ENCODE data around the gene PPP4R2. TPM values are rescaled to one million over a fixed set of nuclear protein-coding genes. Genes with fewer than 3 reads are reported as not detected.

The PPP4R2 gene
- total RNA-seq, 1 experiment from 2014 or later = 93.8 TPM

- no peak for DNase-seq (ENCODE audit: low spot score)
- in situ Hi-C loops (cut with HindIII; ENCODE audit: low sequenced_read_pairs) = no loop called here
These were observed 13.5 kb downstream of the PPP4R2 start for GRCh38 chr3:73010158-73010557.

- in situ Hi-C loops (cut with HindIII; ENCODE audit: low sequenced_read_pairs) = no loop called here
- DNase-seq (ENCODE audit: low spot score) = no peak
These were observed 21.7 kb downstream of the PPP4R2 start for GRCh38 chr3:73018298-73018697.

DNA sequence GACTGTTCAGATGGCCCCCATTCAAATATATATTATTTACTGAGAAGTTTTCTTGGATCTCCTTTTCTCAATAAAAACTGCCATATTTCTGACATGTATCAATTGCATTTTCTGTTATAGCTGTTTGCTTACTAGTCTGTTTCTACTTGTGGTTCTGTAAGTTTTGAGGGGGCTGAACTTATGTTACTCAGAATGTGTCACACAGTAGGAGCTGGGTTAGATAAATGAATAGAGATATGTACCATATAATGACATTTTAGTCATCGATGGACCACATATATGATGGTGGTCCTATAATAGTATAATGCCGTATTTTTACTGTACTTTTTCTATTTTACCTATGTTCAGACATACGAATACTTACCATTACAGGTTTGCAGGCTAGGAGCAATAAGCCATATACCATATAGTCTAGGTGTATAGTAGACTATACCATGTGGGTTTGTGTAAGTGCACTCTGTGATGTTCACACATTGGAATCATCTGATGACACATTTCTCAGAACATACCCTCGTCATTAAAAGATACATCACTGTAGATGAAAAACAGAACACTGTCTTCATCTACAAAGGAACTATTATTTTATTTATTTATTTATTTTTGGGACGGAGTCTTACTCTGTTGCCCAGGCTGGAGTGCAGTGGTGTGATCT, 22.3 kb downstream of the PPP4R2 start:
- no peak for DNase-seq (ENCODE audit: low spot score)
- in situ Hi-C loops (cut with HindIII; ENCODE audit: low sequenced_read_pairs) = no loop called here

DNA sequence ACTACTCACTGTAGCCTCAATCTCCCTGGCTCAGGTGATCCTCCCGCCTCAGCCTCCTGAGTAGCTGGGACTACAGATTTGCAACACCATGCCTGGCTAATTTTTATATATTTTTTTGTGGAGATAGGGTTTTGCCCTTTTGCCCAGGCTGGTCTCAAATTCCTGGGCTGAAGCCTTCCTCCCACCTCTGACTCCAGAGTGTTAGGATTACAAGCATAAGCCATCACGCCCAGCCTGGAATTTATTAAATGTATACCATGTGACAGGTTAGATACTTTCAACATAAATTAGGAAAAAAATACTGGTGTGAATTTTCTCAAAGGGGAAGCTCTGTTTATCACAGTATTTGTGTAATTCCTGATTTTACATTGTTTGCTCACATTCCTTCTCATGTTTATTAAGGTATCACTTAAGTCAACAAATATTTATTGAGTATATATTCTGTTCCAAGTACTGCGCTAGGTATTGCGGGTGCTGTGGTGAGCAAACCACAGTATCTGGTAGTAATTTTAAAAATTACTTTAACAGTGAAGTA, 24.8 kb downstream of the PPP4R2 start:
- in situ Hi-C loops (cut with HindIII; ENCODE audit: low sequenced_read_pairs) = no loop called here
- no peak for DNase-seq (ENCODE audit: low spot score)

DNA sequence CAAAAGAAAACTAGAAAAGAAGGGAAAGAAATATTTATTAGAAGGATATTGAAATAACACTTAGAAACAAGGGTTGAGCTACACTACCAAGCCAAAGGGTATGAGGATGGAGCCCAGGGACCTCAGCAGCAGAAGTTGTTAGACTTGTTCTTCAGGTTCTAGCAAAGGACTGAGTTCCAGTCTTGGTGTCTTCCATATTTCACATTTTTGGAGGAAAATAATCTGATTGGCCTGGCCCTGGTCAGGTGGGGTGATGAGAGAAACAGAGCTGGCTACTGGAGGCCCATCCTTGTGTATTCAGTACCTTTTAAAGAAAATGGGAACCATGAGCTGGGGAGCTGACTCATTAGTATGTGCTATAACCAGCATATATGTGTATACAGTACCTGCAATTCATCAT, 28.2 kb downstream of the PPP4R2 start:
- DNase-seq (ENCODE audit: low spot score) = no peak
- in situ Hi-C loops (cut with HindIII; ENCODE audit: low sequenced_read_pairs) = no loop called here

DNA sequence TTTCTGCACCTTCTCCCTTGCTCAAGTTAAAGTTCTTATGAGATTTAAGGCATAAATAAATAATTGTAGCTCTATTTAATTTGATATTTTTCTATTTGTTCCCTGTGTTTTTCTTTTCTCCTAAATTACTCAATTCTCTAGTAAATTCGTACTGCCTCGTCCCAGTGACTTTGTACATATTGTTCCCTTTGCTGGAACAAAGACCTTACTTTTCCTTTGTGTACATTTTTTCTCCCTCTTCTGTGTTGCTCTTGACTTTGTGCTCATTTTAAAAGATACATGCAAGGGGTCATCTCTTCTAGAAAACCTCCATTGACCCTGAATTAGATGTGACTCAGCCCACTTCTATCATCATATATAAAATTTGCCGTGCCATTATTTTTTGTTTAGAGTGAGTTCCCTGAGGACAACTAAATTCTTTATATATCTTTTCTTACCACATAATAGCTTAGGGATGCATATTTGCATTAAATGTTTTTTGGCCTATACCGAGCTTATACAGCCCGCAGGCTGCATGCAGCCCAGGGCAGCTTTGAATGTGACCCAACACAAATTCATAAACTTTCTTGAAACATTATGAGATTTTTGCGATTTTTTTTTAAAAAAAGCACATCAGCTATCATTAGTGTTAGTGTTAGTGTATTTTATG, 29.6 kb downstream of the PPP4R2 start:
- DNase-seq (ENCODE audit: low spot score) = no peak
- in situ Hi-C loops (cut with HindIII; ENCODE audit: low sequenced_read_pairs) = no loop called here

- DNase-seq (ENCODE audit: low spot score) = no peak
- in situ Hi-C loops (cut with HindIII; ENCODE audit: low sequenced_read_pairs) = no loop called here
These were observed 30.1 kb downstream of the PPP4R2 start for GRCh38 chr3:73026760-73027113.

DNA sequence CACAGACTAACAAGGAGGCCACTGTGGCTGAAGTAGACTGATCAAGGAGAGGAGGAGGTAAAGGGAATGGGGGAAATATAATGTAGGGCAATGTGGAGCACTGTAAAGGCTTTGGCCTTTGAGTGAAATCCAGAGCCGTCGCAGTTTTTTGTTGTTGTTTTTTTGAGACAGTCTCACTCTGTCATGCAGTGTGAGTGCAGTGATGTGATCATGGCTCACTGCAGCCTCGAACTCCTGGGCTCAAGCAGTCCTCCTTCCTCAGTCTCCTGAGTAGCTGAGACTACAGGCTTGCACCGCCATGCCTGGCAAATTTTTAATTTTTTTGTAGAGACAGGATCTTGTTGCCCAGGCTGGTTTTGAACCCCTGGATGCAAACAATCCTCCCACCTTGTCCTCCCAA, 32.2 kb downstream of the PPP4R2 start:
- no peak for DNase-seq (ENCODE audit: low spot score)
- in situ Hi-C loops (cut with HindIII; ENCODE audit: low sequenced_read_pairs) = no loop called here

DNA sequence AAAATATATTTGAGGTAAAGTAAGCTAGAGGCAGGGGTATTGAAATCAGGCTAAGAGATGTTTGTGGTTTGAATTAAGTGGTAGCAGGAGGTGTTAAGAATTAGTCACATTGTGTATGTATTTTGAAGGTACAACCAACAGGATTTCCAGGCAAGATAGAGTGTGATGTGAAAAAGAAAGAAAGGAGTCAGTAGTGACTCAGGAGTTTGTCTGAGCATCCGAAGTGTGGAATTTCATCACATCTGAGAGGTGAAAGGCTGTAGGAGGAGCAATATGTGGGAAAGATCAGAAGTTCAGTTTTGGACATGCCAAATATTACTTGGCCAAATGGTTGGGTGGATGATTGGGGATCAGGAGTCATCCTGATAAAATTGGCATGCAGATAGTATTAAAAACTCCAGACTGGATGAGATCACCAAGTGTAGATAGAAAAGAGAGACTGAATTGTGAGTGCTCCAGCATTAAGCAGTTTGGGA, 32.7 kb downstream of the PPP4R2 start:
- in situ Hi-C loops (cut with HindIII; ENCODE audit: low sequenced_read_pairs) = no loop called here
- no peak for DNase-seq (ENCODE audit: low spot score)

GRCh38 chr3:73030073-73030597, 33.5 kb downstream of the PPP4R2 start:
- in situ Hi-C loops (cut with HindIII; ENCODE audit: low sequenced_read_pairs) = no loop called here
- DNase-seq (ENCODE audit: low spot score) = no peak

DNA sequence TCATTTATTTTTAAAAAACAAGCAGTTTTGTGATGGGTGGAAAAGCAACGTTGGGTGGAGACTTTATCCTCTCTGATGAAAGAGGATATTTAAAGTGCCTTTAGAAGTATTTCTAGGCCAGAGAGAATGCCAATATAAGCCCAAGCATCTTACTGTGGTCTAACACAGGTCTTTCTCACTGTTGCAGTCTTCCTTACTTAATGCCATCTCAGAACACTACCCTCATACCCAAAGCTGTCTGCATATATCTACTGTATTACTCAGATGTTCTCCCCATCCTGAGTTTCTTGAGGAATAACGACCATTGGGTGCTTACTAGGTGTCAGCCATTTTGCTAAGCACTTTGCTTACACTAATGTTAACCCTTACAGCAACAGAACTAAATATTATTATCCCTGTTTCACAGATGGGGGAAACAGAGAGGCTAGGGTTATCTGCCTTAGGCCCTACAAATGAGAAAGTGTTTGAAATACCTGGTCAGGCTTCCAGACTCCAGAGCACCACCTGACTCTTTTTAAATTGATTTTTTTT, 35.0 kb downstream of the PPP4R2 start:
- DNase-seq (ENCODE audit: low spot score) = no peak
- in situ Hi-C loops (cut with HindIII; ENCODE audit: low sequenced_read_pairs) = no loop called here

DNA sequence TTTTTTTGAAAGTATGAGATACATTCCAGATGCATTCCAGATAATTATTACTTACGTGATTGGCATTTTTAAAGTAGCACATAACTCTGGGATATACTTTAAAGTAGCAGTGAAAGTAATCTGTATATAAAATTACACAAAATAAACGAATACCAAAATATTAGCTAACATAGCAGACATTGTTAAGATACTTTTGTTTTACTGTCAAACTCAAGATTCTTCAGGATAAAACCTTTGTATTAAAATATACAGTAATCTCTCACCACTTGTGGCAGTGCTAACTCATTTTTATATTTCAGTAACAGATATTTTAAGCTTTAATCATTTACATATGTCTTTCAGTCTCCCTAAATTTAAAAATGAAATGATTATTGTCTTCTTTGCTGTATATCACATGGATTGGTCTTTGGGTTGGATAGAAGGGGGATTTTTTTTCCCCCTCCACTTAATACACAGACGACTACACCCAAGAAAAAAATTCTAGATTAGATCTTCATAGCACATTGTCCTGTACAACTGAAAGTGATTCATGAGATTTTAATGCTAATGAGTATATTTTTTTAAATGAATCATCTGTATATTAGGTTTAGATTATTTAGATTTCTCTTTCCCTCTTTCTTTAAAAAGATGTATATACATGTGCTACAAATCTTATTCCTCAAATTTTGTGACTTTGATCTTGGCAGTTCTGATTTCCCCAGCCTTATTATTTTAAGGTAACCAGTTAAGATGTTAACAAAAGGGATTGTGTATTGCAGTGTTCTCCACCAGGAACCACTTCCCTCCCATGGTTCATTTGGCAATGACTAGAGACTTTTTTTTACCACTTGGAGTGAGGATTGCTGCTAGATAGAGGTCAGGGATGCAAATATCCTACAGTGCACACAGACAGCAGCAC, 40.3 kb downstream of the PPP4R2 start:
- in situ Hi-C loops (cut with HindIII; ENCODE audit: low sequenced_read_pairs) = no loop called here
- peak; percentile 52 for DNase-seq (ENCODE audit: low spot score)

DNA sequence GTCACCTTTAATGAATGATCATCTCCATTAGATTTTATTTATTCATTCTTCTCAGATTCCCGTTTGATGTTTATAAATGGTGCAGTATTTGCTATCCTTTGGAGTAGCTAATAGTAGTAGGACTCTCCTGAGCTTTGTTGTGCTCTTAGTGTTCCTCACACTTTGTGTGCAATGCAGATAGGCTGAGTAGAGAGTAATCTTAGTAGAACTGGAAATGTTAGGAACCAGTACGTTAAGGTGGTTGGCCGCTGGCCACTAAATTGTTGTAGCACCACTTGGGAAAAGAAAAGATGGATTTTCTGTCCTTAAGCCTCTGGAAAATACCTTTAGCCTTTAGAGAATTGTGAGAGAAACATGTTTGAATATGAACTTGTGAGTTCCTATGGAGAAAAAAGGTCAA, 44.9 kb downstream of the PPP4R2 start:
- in situ Hi-C loops (cut with HindIII; ENCODE audit: low sequenced_read_pairs) = no loop called here
- no peak for DNase-seq (ENCODE audit: low spot score)

GRCh38 chr3:73043414-73043813, 46.8 kb downstream of the PPP4R2 start:
- no peak for DNase-seq (ENCODE audit: low spot score)
- in situ Hi-C loops (cut with HindIII; ENCODE audit: low sequenced_read_pairs) = no loop called here

DNA sequence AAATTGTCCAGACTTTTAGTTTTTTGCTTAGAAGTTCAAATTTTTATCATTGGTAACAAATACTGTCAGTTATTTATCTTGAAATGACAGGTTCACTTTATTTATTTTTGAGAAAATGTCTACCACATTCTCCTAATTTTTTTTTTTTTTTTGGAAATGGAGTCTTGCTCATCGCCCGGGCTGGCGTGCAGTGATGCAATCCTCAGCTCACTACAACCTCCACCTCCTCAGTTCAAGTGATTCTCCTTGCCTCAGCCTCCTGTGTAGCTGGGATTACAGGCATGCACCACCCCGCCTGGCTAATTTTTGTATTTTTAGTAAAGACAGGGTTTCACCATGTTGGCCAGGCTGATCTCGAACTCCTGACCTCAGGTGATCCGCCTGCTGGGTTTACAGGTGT, 48.8 kb downstream of the PPP4R2 start:
- DNase-seq (ENCODE audit: low spot score) = no peak
- in situ Hi-C loops (cut with HindIII; ENCODE audit: low sequenced_read_pairs) = no loop called here

- no peak for DNase-seq (ENCODE audit: low spot score)
- in situ Hi-C loops (cut with HindIII; ENCODE audit: low sequenced_read_pairs) = no loop called here
These were observed 49.6 kb downstream of the PPP4R2 start for GRCh38 chr3:73046195-73046594.

GRCh38 chr3:73049319-73049718, 52.7 kb downstream of the PPP4R2 start:
- no peak for DNase-seq (ENCODE audit: low spot score)
- in situ Hi-C loops (cut with HindIII; ENCODE audit: low sequenced_read_pairs) = no loop called here

GRCh38 chr3:73052857-73053256, 56.2 kb downstream of the PPP4R2 start:
- in situ Hi-C loops (cut with HindIII; ENCODE audit: low sequenced_read_pairs) = no loop called here

DNA sequence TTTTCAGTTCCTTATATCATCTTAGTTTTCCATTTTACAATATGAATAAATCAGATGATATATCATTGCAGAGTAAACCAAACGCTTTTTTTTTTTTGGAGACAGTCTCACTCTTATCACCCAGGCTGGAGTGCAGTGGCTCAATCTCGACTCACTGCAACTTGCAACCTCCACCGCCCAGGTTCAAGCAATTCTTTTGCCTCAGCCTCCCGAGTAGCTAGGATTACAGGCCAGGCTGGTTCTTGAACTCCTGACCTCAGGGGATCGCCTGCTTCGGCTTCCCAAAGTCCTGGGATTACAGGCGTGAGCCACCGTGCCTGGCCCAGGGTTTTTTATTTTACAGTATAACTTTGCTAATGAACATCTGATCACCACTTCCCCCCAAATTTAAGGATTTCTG, 59.0 kb downstream of the PPP4R2 start:
- in situ Hi-C loops (cut with HindIII; ENCODE audit: low sequenced_read_pairs) = no loop called here
- no peak for DNase-seq (ENCODE audit: low spot score)

More at GRCh38 chr3:73052857-73053256, 56.2 kb downstream of the PPP4R2 start:
- DNase-seq (ENCODE audit: low spot score) = no peak
